Colon (tissue), 2 donors: Measurements from ENCODE around the gene U2AF2.

ENCODE experiments used
- FAIRE-seq: peaks from 2 replicates; lab custom pipeline; 2012; peaks lifted over from hg19 to GRCh38; lab: Jason Lieb, UNC
- donor health status: control.
- donor health status: control.

Gene U2AF2

DNA sequence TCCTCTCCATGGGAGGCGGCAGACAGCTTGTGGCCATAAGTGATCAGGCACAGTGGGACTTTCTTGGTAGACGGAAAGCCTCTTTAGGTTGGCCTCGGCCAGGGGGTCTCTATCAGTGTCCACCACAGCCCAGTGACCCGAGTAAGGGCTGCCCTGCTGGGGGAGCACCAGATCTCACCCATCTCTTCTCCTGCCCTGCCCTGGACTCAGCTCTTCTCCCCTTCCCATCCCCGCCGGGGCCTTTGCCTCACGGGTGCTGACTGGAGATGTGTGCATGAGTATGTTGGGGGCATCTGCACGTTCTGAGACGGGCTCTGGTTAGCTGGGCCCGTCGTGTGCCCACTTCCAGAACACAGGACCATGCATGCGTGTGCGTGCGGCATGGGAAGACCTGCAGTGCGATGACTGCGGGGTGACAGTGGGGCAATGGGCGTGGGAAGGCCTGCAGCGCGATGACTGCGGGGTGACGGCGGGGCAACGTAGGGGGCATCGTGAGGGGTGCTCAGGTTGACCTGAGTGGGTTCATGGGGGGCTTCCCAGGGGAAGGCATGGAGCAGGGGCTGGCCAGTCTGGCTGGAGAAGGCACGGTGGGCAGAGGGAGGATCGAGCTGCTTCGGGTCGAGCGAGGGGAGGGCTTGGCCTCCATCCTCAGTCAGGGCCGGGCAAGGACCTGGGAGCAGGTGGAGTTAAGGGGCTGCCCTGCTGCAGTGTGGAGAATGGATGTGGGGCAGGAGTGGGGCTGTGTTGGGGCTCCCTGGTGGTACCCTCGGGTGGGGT, 36.1 kb downstream of the U2AF2 start:
- FAIRE-seq: no peak

DNA sequence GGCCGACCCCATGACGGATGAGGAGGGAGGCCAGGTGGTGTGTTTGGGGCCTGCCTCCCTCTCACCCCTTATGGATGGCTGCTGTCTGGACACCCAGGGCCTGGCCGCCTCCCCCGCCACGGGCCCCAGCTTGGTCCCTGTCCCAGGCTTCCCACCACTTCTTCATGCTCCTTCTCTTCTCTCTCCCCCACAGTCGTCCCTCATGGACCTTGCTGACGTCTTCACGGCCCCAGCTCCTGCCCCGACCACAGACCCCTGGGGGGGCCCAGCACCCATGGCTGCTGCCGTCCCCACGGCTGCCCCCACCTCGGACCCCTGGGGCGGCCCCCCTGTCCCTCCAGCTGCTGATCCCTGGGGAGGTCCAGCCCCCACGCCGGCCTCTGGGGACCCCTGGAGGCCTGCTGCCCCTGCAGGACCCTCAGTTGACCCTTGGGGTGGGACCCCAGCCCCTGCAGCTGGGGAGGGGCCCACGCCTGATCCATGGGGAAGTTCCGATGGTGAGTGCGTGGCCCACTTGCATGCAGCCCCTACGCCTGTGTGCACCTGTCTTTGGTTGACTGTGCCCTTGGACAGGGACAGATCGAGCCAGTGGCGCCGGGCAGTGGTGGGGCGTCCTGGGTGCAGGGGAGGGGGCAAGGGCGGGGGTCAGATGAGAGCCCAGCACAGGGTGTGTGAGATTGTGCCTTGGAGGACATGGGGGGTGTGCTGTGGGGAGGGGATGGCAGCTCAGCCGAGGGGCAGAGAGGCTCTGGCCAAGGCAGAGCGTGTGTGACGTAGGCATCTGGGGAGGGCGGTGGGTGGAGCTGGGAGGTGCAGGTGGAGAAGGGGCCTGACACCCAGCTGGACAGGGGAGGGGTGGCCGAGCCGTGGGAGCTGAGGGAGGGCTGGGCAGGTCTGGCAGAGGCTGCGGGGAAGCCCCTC, 37.0 kb downstream of the U2AF2 start:
- FAIRE-seq: no peak

DNA sequence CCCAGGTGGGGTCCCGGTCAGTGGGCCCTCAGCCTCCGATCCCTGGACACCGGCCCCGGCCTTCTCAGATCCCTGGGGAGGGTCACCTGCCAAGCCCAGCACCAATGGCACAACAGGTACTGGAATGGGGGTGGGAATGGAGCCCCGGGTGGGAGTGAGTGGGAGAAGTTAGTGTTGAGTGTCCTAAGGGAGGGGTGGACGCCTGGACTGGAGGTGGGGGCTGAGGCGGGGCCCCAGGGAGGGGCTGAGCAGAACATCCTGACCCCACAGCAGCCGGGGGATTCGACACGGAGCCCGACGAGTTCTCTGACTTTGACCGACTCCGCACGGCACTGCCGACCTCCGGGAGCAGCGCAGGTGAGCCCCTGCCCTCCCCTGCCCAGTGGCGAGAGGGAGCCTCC, 37.8 kb downstream of the U2AF2 start:
- FAIRE-seq: no peak

DNA sequence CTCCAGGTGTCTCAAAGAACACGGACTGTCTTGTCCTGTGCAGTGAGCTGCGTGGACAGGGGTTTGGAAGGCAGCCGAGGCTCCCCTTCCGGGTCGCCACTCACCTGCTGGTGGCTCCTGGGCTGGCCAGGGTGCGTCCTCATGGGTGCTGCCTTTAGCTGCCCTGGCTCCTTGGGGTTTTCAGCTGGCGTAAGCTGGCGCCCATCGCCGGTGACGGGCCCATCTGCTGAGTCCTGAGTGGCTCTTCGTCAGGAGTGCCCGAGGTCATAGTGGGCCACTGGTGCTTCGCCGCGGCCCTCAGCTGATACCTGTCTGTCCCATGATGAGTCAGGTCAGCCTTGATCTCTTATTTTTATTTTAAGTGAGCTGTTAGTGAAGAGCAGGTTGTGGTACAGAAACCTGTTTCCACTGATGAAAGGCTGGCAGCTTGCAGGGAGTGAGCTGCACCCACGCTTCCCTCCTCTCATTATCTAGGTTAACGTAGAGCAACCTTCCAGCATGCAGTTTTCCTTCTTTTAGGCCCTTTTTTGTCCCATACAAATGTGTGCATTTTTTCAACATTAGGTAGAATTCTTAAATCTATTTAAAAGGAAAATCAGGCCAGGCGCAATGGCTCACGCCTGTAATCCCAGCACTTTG, 38.6 kb downstream of the U2AF2 start:
- FAIRE-seq: no peak

DNA sequence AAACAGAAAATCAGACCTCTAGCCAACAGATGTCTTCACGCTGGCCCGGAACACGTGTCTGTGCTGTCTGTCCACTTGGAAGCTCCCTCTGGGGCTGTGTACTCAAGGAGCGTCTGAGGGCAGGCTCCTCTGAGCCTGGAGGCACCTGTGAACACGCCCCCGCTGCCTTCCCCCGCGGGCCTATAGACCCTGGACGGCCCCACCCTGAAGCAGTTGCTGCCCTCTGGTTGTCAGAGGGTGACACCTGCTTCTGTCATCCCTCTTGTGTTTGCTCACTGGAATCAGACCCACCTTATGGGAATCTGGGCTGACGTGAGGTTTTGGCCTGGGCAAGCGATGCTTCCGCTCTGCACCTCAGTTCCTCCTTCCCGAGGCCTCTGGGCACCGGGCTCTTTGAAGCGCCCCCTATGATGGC, 39.4 kb downstream of the U2AF2 start:
- FAIRE-seq: no peak

DNA sequence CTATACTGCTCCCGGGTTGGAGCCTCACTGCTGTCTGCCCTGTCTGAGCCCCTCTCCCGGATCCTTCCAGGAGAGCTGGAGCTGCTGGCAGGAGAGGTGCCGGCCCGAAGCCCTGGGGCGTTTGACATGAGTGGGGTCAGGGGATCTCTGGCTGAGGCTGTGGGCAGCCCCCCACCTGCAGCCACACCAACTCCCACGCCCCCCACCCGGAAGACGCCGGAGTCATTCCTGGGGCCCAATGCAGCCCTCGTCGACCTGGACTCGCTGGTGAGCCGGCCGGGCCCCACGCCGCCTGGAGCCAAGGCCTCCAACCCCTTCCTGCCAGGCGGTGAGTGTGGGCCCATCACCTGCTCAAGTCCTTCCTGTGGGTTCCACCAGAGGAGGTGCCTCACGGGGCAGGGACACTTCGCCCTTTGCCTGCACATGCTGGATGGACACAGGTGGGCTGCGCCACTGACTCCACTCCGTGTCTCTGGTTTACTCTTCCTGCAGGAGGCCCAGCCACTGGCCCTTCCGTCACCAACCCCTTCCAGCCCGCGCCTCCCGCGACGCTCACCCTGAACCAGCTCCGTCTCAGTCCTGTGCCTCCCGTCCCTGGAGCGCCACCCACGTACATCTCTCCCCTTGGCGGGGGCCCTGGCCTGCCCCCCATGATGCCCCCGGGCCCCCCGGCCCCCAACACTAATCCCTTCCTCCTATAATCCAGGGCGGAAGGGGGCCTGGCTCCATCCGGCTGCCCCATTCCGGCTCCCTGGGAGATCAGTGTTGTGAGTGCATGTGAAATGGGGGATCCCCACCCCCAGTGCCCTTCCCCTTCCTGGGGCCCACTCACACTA, 40.0 kb downstream of the U2AF2 start:
- FAIRE-seq: no peak

DNA sequence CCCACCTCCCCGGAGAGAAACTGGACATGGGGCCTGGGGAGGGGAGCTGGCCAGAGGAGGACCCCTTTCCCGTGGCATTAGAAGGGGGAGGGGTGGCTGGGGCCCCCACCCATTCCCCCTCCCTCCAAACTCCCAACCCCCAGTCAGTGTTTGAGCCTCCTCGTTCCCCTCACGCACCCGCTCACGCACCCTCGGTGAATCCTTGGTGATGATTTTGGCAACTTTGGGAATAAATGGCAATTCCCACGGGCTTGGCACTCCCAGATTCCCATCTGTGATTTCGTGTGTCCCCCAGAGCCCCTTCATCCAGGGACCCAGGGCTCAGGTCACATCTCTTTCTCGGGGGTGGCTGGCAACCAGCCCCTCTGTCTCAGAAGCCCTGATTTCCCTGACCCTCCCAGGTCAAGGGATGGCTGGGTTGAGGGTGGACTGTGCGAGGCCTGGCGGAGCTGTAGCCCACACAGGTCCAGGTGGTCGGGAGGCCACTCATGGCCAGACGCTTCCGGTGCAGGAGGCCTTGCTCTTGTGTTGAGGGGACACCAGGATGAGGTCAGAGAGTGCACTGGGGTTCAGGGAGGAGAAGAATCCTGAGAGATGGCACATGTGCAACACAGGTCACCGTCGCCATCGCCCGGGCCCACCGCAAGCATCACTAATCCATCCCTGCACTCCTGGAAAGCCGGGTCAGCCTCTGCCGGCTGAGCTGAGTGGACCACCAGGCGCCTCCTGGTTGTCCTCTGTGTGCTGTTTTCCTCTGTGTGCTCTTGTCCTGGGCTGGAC, 40.9 kb downstream of the U2AF2 start:
- no peak for FAIRE-seq

DNA sequence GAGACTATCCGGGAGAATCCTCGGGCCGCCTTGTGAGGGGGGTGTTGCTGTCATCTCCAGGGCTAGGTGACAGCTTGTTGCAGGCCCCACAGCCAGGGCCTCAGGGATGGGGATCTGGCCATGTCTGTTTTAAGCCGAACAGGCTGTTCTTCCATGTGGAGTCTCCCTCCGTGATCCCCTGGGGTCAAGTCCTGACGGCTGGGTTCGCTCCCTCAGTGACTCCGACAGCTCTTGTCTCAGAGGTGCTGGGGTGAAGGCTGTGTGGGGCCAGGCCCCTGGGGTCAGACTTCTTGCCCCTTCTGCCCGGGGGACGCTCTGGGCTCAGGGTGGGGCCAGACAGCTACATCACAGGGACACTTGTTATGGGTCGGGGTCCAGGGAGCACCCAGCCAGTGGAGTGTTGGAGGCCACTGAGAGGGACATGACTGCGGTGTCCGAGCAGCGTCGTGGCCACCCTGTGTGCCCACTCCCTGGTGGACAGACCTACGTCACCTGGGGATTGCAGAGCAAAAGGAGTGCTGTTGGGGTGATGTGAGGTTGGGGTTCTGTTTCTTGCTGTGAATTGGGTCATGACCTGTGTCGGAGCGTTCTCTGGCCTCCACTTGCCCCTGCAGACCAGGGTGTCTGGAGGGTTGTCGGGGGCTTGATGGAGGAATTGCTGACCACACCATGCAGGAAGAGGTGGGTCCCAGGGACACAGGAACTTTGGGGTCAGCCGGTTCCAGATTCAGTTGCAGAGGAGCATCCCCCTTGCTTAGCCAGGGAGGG, 41.6 kb downstream of the U2AF2 start:
- no peak for FAIRE-seq

DNA sequence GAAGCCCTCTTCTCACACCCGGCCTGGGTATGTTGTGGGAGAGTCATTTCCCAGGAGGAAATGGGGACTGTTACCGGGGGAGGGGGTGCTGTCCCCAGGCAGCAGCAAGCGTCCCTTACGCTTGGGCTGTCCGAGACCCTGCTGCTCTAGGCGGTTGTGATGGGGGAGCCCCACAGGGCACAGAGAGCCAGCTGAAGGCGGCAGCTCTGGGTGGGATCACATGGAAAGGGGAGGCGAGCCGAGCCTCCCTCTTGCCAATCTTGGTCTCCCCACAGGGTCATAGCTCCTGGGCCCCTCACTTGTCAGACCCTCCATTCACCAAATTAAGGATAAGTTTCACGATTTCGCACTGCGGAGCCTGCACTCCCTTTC, 42.2 kb downstream of the U2AF2 start:
- no peak for FAIRE-seq

DNA sequence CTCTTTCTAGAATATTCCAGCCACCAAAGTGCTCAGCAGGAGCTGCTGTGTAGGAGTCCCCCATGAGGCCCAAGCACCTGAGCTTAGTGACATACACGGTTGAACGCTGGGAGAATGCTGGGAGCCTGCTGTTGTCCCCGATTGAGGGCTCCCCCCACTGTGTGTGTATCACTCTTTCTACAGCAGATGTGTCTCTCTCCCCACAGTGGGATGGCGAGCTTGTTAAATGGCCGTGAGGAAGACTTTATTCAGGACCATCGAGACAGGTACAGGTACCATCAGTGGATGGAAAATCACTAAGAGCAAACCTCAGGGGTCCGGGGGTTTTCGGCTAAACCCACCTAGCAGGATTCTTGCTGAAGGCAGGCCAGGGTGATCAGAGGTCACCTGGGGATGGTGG, 42.9 kb downstream of the U2AF2 start:
- no peak for FAIRE-seq

DNA sequence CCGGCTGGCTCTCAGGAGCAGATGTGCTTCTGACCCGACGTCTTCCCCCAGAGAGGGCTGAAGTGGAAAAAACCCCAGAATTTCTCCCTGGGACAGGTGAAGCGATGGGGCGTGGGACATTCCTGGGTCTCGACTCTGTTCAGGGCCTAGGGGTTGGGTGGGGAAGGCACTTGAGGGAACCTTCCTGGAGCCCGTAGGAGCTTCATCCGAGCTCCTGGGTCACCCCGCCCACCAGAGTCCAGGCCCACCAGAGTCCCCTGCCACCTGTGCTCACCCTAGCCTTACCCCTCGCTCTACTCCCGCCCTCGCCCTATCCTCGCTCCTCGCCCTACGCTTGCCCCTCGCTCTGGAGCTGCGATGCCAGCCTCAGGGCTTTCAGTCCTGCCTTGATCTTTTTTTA, 43.4 kb downstream of the U2AF2 start:
- FAIRE-seq: no peak

DNA sequence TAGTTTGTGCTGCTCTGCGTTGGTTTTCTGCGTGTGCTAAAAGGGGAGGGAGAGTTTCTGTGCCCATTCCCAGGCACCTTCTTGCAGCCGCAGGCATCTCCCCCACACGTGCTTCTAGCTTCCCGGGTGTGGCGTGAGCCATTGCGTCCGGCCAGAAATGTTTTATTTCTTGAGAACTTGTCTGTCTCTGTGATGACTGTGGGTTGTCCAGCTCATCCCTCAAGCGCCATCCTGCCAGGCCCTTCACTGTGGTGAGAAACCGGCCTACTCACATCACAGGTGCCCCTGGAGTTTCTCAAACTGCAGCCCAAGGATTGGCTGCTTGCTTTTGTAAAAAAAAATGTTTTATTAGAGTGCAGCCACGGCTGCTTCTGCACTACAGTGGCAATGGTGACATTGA, 44.4 kb downstream of the U2AF2 start:
- FAIRE-seq: no peak

DNA sequence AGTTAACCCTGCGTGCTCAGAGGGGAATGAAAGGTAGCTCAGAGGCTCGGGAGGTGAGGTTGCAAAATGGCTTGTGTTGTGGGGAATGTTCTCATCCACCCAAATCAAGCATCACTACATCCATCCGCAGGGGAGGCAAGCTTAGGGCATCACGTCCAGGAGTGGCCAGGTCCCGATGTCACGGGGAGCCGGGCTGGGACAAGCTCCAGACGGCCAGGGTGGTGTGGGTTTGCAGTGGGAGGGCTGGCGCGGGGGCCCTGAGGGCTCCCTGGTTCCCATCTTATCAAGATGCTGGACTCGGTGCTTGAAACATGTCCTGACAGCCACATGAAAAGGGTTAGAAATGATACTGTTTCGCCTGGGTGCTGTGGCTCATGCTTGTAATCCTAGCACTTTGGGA, 46.0 kb downstream of the U2AF2 start:
- no peak for FAIRE-seq

DNA sequence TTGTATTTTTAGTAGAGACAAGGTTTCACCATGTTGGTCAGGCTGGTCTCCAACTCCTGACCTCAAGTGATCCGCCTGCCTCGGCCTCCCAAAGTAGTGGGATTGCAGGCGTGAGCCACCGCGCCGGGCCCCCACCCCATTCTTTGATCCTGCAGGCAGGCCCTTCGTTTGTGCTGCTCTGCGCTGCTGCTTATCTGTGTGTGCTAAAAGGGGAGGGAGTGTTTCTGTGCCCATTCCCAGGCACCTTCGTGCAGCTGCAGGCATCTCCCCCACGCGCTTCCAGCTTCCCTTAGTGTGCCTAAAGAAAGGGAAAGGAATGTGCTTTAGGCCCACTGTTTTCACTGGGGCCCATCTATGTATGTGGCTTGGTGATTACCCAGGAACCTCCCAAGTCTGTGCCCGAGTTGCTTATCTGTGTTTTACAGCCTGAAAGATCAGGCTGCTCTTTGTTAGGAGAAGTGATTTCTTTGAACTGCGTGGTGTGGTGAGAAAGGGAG, 47.3 kb downstream of the U2AF2 start:
- FAIRE-seq: no peak

DNA sequence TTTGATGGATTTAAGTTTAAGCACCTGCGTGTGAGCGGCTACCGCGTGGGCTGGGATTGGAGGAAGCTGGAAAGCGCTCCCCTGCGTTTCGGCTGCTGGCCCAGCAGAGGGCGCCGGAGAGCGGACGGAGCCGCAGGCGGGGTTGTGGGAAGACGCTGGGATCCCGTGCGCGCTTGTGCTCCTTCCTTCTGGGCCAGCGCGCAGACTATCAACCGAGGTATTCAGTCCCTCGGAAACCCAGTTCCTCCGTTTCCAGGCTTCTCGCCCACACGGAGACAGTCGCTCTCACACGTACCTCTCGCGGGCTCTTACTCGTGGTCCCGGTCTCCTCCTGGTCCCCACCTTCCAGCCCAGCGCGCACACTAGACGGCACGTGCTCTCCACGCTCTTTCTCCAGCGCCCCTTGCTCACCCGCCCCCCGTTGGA, 49.0 kb downstream of the U2AF2 start:
- no peak for FAIRE-seq

DNA sequence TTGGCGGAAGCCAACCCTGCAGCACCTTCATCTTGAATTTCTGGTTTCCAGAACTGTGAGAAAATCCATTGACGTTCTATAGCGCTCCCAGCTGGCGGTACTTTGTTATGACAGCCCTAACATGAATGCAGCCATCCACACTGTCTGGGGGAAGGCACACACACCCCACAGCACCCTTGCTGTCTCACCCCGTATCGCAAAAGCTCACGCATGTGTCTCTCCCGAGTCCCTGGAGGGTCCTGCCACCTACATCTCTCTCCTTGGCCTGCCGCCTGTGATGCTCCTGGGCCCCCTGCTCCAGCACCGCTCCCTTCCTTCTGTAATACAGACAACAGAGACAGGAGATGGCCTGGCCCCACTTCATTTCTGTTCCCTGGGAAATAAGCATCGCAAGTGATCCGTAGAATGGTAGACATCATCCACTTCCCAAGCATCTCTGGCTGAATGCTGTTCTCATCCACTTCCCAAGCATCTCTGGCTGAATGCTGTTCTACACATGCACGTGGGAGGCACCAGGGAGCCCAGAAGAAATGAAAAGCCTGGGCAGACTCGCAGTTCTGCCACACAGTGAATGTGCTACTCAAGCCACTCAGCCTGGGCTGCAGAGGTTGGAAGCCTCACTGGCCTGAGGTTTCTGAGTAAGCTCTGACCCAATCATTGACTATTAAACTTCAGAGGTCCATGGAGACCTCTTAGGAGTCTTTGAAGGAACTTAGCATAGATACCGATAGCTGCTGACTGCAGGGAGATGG, 49.8 kb downstream of the U2AF2 start:
- no peak for FAIRE-seq

DNA sequence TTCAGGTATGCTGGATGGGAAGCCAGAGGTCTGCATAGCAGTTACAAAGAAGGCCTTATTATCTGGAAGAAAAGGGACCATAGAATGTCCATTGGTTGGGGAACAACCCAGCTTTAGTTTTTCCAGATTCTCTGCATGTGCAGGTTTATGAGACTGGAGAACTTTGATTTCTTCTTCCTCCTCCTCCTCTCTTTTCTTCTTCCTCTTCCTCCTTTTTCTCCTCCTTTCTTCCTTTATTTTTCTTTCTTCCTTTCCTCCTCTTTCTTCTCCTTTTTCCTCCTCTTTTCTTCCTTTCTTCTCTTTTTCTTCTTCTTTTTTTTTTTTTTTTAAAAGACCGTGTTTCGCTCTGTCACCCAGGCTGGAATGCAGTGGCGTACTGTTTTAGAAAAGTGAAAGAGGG, 51.1 kb downstream of the U2AF2 start:
- no peak for FAIRE-seq

DNA sequence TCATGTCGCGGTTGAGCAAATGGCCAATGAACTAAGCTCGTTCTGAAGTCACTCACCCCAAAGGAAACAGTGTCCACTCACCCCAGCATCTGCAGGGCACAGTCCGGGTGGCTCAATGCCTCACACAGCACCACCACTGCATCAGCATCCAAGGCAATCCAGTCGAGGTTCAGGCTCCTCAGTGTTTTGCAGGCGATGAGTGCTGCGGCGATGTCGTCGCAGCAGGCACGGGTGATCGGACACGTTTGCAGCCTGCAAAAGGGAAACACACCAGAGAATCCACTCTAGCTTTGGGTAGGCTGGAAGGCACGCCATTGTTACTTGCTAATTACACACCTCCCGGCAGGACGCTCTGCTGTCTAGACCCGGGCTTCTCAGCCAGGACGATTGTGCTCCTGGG, 56.9 kb downstream of the U2AF2 start:
- no peak for FAIRE-seq

DNA sequence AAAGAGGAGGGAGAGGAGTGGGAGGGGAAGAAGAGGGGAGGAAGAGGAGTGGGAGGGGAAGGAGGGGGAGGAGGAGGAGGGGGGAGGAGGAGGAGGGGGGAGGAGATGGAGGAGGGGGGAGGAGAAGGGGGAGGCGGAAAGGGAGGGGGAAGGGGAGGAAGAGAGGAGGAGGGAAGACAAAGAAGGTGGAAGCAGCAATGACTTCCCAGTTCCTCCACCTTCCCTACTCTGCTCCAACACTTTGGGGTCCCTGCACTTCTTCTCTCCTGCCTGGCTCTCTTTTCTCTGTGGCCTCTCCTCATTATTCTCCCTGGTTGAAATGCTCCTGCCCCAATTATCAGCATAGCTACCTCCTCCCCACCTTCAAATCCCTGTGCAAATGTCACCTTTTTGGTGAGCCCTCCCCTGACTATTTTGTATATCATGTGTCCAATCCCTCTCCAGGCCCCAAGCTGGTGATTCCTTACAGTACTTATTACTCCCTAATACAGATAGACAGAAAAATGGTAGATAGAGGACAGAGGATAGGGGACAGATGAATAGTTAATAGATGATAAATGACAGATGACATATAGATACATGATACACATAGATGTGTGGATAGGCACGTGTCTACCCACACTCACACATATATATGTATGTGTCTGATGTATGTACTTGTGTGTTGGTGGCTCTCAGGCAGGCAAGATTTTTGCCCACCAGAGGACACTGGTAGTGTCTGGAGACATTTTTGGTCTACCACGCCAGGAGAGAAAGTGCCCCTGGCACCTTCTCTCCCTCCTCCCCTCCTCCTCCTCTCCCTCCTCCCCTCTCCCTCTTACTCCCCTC, 58.2 kb downstream of the U2AF2 start:
- FAIRE-seq: no peak
